Fibroblast of lung (primary cell): ENCODE data around the gene ANKRD17. TPM values are rescaled to one million over a fixed set of nuclear protein-coding genes. Genes with fewer than 3 reads are reported as not detected.
"Not testable (repeated sequence)": the region's sequence is repeated elsewhere in the genome, so short reads cannot be mapped to it uniquely, and the experiment has no call there.

Source experiments
- DNase-seq, 2 donors: peaks; one replicate each; pipeline versions ENCODE4 v3.0.0 to v3.0.0-alpha.2; 2010; ENCODE audit warnings: low read depth in 2 of 2
- H2AFZ ChIP-seq: 2 replicates; pipeline ENCODE4 v1.5.1; 2012; ENCODE audit warnings: low read length, control low read depth, inconsistent platforms
- H3K27ac ChIP-seq: 2 replicates; pipeline ENCODE4 v1.5.1; 2011; ENCODE audit warnings: low read length, control low read depth; ENCODE audit not compliant: insufficient read depth
- H3K27me3 ChIP-seq: 2 replicates; pipeline ENCODE4 v1.5.1; 2011; ENCODE audit warnings: mild to moderate bottlenecking, low read length; ENCODE audit not compliant: control insufficient read depth, insufficient read depth
- H3K36me3 ChIP-seq: 2 replicates; pipeline ENCODE4 v1.5.1; 2011; ENCODE audit warnings: low read length; ENCODE audit not compliant: control insufficient read depth, insufficient read depth
- H3K4me1 ChIP-seq: 2 replicates; pipeline ENCODE4 v1.5.1; 2011; ENCODE audit warnings: low read length; ENCODE audit not compliant: control insufficient read depth, insufficient read depth; ENCODE audit errors: extremely low read depth
- H3K4me2 ChIP-seq: 2 replicates; pipeline ENCODE4 v1.5.1; 2011; ENCODE audit warnings: low read length, control low read depth; ENCODE audit not compliant: insufficient read depth; ENCODE audit errors: extremely low read depth
- H3K4me3 ChIP-seq, 4 experiments: fragments of 200-600 bp in 1 of 4; sonication (generic) in 1 of 4; replicated peaks in 1 of 4; 2 replicates each; pipeline ENCODE4 v1.5.1; 2011 to 2016; ENCODE audit warnings: low read length in 4 of 4, low read depth in 3 of 4, mild to moderate bottlenecking in 3 of 4, control low read depth in 2 of 4, inconsistent platforms in 1 of 4, mixed read lengths in 1 of 4; ENCODE audit not compliant: insufficient read depth in 1 of 4; ENCODE audit errors: control extremely low read depth in 1 of 4
- H3K79me2 ChIP-seq: 2 replicates; pipeline ENCODE4 v1.5.1; 2012; ENCODE audit warnings: mild to moderate bottlenecking, low read length, inconsistent platforms; ENCODE audit not compliant: control insufficient read depth, insufficient read depth
- H3K9ac ChIP-seq: 2 replicates; pipeline ENCODE4 v1.5.1; 2011; ENCODE audit warnings: mild to moderate bottlenecking, low read length, control low read depth; ENCODE audit not compliant: insufficient read depth
- H3K9me3 ChIP-seq: 2 replicates; pipeline ENCODE4 v1.5.1; 2012; ENCODE audit warnings: low read depth, low read length; ENCODE audit not compliant: control insufficient read depth, insufficient read depth
- H4K20me1 ChIP-seq: 2 replicates; pipeline ENCODE4 v1.5.1; 2011; ENCODE audit warnings: low read length; ENCODE audit not compliant: control insufficient read depth, insufficient read depth; ENCODE audit errors: extremely low read depth
- EZH2 ChIP-seq: IDR thresholded peaks from 2 replicates; pipeline ENCODE4 v1.5.1; 2012; ENCODE audit warnings: low read length, control low read depth, mild to moderate bottlenecking; ENCODE audit errors: missing control alignments
- polyA plus RNA-seq, 2 donors: library from polyadenylated mRNA; depleted of rRNA in 1 of 2; stranded (reverse) in 1 of 2; unstranded in 1 of 2; fragments of >200 nt; gene quantifications; 2 replicates each; pipeline ENCODE4 v1.2.1, GENCODE V29; 2011 to 2012; ENCODE audit warnings: missing spikeins in 1 of 2
- total RNA-seq: library from RNA; depleted of rRNA; stranded (reverse); fragments of >200 nt; gene quantifications from 2 replicates; pipeline ENCODE4 v1.2.1, GENCODE V29; 2014
- TF ChIP-seq, protein P1 (sequence below), 2 donors: IDR thresholded peaks in 1 of 2; conservative IDR thresholded peaks in 1 of 2; 1 replicate in 1 of 2; 2 replicates in 1 of 2; pipeline ENCODE4 v1.5.1; 2011 to 2012; ENCODE audit warnings: low read length in 2 of 2, control low read depth in 1 of 2, inconsistent platforms in 1 of 2, low read depth in 1 of 2, mild to moderate bottlenecking in 1 of 2

The ANKRD17 gene
- total and polyA plus RNA-seq, 2 donors (not counting 1 experiment from before 2014, with no cell fraction given), result 46.2 to 54.6 TPM

DNA sequence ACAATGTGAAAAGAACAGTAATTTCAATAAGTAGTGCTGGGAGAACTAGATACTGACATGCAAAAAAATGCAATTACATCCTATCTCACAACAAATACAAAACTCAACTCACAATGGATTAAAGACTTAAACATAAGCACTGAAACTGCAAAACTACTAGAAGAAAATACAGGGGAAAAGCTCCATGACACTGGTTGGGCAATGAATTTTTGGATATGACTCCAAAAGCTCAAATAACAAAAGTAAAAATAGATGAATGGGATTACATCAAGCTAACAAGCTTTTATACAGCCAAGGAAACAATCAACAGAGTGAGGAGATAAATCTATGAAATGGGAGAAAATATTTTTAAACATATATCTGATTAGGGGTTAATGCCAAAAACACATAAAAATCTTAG lies 53.1 kb downstream of the ANKRD17 start:
- no peak for TF ChIP-seq EZH2
- TF ChIP-seq, protein P1, sequence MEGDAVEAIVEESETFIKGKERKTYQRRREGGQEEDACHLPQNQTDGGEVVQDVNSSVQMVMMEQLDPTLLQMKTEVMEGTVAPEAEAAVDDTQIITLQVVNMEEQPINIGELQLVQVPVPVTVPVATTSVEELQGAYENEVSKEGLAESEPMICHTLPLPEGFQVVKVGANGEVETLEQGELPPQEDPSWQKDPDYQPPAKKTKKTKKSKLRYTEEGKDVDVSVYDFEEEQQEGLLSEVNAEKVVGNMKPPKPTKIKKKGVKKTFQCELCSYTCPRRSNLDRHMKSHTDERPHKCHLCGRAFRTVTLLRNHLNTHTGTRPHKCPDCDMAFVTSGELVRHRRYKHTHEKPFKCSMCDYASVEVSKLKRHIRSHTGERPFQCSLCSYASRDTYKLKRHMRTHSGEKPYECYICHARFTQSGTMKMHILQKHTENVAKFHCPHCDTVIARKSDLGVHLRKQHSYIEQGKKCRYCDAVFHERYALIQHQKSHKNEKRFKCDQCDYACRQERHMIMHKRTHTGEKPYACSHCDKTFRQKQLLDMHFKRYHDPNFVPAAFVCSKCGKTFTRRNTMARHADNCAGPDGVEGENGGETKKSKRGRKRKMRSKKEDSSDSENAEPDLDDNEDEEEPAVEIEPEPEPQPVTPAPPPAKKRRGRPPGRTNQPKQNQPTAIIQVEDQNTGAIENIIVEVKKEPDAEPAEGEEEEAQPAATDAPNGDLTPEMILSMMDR (conservative IDR thresholded peaks at IDR 0.05 in 1 of 2, IDR thresholded peaks at IDR 0.05 in 1 of 2; ENCODE audit: low read depth in 1 of 2, low read length in 2 of 2), result no peak
- no peak overlapping the region for H3K4me3 ChIP-seq
- no peak overlapping the region for H3K27ac ChIP-seq
- no peaks in the 10 kb centered on the region for H3K27me3 ChIP-seq
- no peak overlapping the region for H3K9ac ChIP-seq
- peaks cover 80% of the 10 kb centered on the region for H3K79me2 ChIP-seq
- H4K20me1 ChIP-seq, result no peaks in the 10 kb centered on the region
- H3K4me2 ChIP-seq, result no peak overlapping the region
- no peak for DNase-seq
- H3K9me3 ChIP-seq, result no peaks in the 10 kb centered on the region
- no peak overlapping the region for H2AFZ ChIP-seq
- H3K36me3 ChIP-seq, result no peaks in the 10 kb centered on the region
- H3K4me1 ChIP-seq, result no peaks in the 10 kb centered on the region

DNA sequence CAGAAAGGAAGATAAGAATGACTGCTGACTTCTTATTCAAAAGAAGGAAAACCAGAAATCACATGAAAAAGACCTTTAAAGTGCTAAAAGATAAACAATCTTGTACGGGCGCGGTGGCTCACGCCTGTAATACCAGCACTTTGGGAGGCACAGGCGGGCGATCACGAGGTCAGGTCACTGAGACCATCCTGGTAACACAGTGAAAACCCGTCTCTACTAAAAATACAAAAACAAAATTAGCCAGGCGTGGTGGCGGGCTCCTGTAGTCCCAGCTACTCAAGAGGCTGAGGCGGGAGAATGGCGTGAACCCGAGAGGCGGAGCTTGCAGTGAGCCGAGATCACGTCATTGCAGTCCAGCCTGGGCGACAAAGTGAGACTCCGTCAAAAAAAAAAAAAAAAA lies 54.6 kb downstream of the ANKRD17 start:
- H3K79me2 ChIP-seq, result peaks cover 79% of the 10 kb centered on the region
- H4K20me1 ChIP-seq, H3K27ac ChIP-seq, H3K4me3 ChIP-seq, DNase-seq, H3K9ac ChIP-seq, H3K4me1 ChIP-seq, H3K9me3 ChIP-seq, H3K4me2 ChIP-seq, H3K27me3 ChIP-seq, H3K36me3 ChIP-seq, H2AFZ ChIP-seq: not testable (repeated sequence)

DNA sequence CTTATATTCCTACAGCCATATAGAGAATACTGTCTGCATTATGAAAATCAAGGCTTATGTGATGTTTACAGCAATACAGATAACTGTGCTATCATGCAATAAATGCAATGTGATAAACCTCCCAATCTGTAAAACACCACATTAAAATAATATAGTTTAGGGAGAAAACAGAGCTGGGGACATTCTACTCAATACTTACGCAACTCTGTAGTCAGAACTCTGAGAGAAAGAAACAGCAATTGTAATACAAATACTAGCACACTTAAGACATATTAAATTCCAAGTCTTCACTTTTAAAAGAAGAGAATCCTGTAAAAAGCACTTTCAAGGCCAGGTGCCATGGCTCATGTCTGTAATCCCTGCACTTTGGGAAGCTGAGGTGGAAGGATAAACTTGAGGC lies 61.4 kb downstream of the ANKRD17 start:
- Histone ChIP-seq H3K4me1 (peaks cover 15% of the 10 kb centered on the region), H3K79me2 (peaks cover 66% of the 10 kb centered on the region), H3K27ac (no peak overlapping the region), H3K9ac (no peak overlapping the region), H2AFZ (no peak overlapping the region), H3K4me3 (no peak overlapping the region), H3K27me3 (no peaks in the 10 kb centered on the region), H3K36me3 (no peaks in the 10 kb centered on the region), H4K20me1 (no peaks in the 10 kb centered on the region), H3K9me3 (no peaks in the 10 kb centered on the region), H3K4me2 (no peak overlapping the region)
- peak in 1 of 2 donors; percentile 42 for DNase-seq
- TF ChIP-seq, protein P1 (conservative IDR thresholded peaks at IDR 0.05 in 1 of 2, IDR thresholded peaks at IDR 0.05 in 1 of 2; ENCODE audit: low read depth in 1 of 2, low read length in 2 of 2), result no peak
- no peak for TF ChIP-seq EZH2
